Panc1 (cell line): Measurements from ENCODE around the gene LAYN. TPM values are rescaled to one million over a fixed set of nuclear protein-coding genes. Genes with fewer than 3 reads are reported as not detected.

Source experiments
- ATAC-seq: fragments of 200-7000 bp; cut with Tn5 transposase; 2 replicates; pipeline ENCODE4 v1.9.1; 2020; ENCODE audit warnings: mild to moderate bottlenecking, moderate library complexity
- BruUV-seq: library from RNA; stranded (reverse); fragments of 400-500 nt; replicated peaks from 2 replicates; lab custom pipeline; 2021; lab: Mats Ljungman, UMichigan
- CTCF ChIA-PET: fragments of 300-600 bp; sonication (Branson Sonifier 250); formaldehyde crosslinking; loops from one replicate; lab custom pipeline; 2022; ENCODE audit warnings: antibody characterized with exemption; lab: Charles Lee
- POLR2A ChIA-PET: fragments of 300-600 bp; sonication (Branson Sonifier 250); formaldehyde crosslinking; loops from one replicate; lab custom pipeline; 2022; ENCODE audit warnings: antibody characterized with exemption; lab: Charles Lee
- DNase-seq: peaks from one replicate; pipeline ENCODE4 v3.0.0-alpha.2; 2010; ENCODE audit warnings: low read depth, low spot score
- H3K27ac ChIP-seq: 2 replicates; pipeline ENCODE4 v1.5.1; 2011; ENCODE audit warnings: mild to moderate bottlenecking, low read length, inconsistent platforms
- H3K27me3 ChIP-seq: fragments of 200-500 bp; sonication (Bioruptor generic); 2 replicates; pipeline ENCODE4 v1.6.0; 2014; ENCODE audit warnings: low read length, inconsistent platforms; ENCODE audit not compliant: control insufficient read depth, insufficient read depth
- H3K36me3 ChIP-seq: fragments of 200-500 bp; sonication (Bioruptor generic); 2 replicates; pipeline ENCODE4 v1.5.1; 2014; ENCODE audit warnings: inconsistent platforms, mild to moderate bottlenecking, low read length, moderate library complexity; ENCODE audit not compliant: control insufficient read depth, insufficient read depth
- H3K4me1 ChIP-seq: 2 replicates; pipeline ENCODE4 v1.5.1; 2011; ENCODE audit warnings: inconsistent platforms, mild to moderate bottlenecking, low read length, moderate library complexity; ENCODE audit not compliant: control insufficient read depth, insufficient read depth
- H3K4me3 ChIP-seq, 2 experiments: 2 replicates each; pipeline ENCODE4 v1.5.1; 2011 to 2012; ENCODE audit warnings: low read depth in 2 of 2, low read length in 2 of 2, mild to moderate bottlenecking in 2 of 2, inconsistent platforms in 1 of 2, moderate library complexity in 1 of 2
- H3K9me3 ChIP-seq: fragments of 200-500 bp; sonication (Bioruptor generic); 2 replicates; pipeline ENCODE4 v1.5.1; 2014; ENCODE audit warnings: low read depth, mild to moderate bottlenecking, inconsistent platforms, low read length, moderate library complexity; ENCODE audit not compliant: control insufficient read depth, insufficient read depth
- POLR2AphosphoS5 ChIP-seq: IDR thresholded peaks from 2 replicates; pipeline ENCODE4 v1.6.1; 2012; ENCODE audit warnings: mild to moderate bottlenecking, low read depth, low read length, moderate library complexity
- SIN3A ChIP-seq: IDR thresholded peaks from 2 replicates; pipeline ENCODE4 v1.6.1; 2012; ENCODE audit warnings: low read depth, mild to moderate bottlenecking, low read length, moderate library complexity, borderline replicate concordance; ENCODE audit not compliant: insufficient read depth
- TCF7L2 ChIP-seq: IDR thresholded peaks from 2 replicates; pipeline ENCODE4 v1.6.1; 2011; ENCODE audit warnings: mild to moderate bottlenecking, low read depth, low read length, inconsistent platforms
- in situ Hi-C: cut with HindIII; loops from 2 replicates; pipeline ENCODE4 v1.10.0; 2016; ENCODE audit warnings: low sequenced_read_pairs, low pct_unique_long_range_greater_than_20kb
- intact Hi-C: fragments of 100-400 bp; cut with micrococcal nuclease; formaldehyde crosslinking; loops from one replicate; pipeline ENCODE4 v1.10.0; 2022; ENCODE audit not compliant: unreplicated experiment
- total RNA-seq: library from RNA; stranded (reverse); gene quantifications from one replicate; pipeline ENCODE4 v1.2.1, GENCODE V29; 2021; ENCODE audit not compliant: unreplicated experiment
- TF ChIP-seq, protein P1 (sequence below): fragments of 450-650 bp; IDR thresholded peaks from 2 replicates; pipeline ENCODE4 v1.5.1; 2017; ENCODE audit warnings: mild to moderate bottlenecking
- TF ChIP-seq, protein P2 (sequence below), 2 experiments: IDR thresholded peaks; 2 replicates each; pipeline ENCODE4 v1.6.1; 2011 to 2012; ENCODE audit warnings: low read depth in 2 of 2, control low read depth in 1 of 2, low read length in 1 of 2, mild to moderate bottlenecking in 1 of 2, moderate library complexity in 1 of 2; ENCODE audit not compliant: insufficient read depth in 1 of 2

Gene LAYN
- total RNA-seq, 1 experiment from 2014 or later = 3.6 TPM

DNA sequence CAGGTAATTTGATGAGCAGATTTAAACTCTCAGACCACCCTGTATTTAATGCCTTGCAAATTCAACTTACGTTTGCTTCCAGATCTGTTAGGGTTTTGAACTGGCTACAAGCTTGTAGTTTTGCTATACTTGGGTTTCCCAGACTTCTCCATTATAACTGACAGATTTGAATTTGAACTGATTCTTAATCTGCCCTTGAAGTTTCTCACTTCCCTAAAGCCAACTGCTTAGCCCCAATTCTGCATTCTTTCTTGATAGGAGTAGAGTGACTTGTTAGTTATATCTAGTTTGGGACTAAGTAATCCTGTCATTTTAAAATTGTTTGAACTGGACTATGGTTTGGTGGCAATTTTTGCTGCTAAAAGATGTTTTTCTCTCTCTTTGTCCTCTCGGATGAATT, 9.7 kb downstream of the LAYN start:
- no peaks in the 10 kb centered on the region for H3K9me3 ChIP-seq
- no peak for ATAC-seq
- intact Hi-C loops (no loop called here), in situ Hi-C loops (no loop called here)
- H3K4me3 ChIP-seq = no peak overlapping the region
- no peak overlapping the region for H3K27ac ChIP-seq
- no peaks in the 10 kb centered on the region for H3K36me3 ChIP-seq
- CTCF ChIA-PET = no interaction called here
- BruUV-seq = no TSS peak
- no peak for TF ChIP-seq SIN3A
- H3K27me3 ChIP-seq = no peaks in the 10 kb centered on the region
- H3K4me1 ChIP-seq = no peaks in the 10 kb centered on the region
- no peak for DNase-seq
- POLR2A ChIA-PET = no interaction called here

DNA sequence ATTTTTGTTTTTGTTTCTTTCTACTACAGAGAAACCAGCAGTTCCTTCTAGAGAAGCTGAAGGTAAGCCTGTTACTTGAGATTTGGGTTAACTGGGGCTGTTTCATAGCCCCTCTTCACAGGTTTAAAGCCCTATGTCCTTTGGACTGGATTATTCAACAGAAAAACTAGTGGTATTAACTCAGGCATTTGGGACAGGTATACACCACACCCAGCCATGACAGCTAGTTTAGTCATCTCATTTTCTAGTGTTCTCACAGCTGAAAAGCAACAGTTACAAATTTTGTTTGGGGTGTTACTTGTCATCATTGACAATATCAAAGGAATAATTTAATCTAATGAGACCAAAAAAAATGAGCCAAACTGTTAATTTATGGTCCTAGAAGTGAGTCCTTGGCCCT, 14.0 kb downstream of the LAYN start:
- BruUV-seq = no TSS peak
- ChIA-PET CTCF (interaction anchor here (0.6 kb wide), 1 partner anchor 272 kb away, joined by 3 read pairs; no protein-coding TSS in a partner anchor), POLR2A (no interaction called here)
- no peaks in the 10 kb centered on the region for H3K27me3 ChIP-seq
- no peaks in the 10 kb centered on the region for H3K36me3 ChIP-seq
- H3K4me3 ChIP-seq = no peak overlapping the region
- ATAC-seq = no peak
- DNase-seq = no peak
- H3K9me3 ChIP-seq = peaks cover 6% of the 10 kb centered on the region; the same call in 1 of the 2 replicates
- no peak overlapping the region for H3K27ac ChIP-seq
- intact Hi-C loops (no loop called here), in situ Hi-C loops (no loop called here)
- H3K4me1 ChIP-seq = no peaks in the 10 kb centered on the region
- TF ChIP-seq, protein P1, sequence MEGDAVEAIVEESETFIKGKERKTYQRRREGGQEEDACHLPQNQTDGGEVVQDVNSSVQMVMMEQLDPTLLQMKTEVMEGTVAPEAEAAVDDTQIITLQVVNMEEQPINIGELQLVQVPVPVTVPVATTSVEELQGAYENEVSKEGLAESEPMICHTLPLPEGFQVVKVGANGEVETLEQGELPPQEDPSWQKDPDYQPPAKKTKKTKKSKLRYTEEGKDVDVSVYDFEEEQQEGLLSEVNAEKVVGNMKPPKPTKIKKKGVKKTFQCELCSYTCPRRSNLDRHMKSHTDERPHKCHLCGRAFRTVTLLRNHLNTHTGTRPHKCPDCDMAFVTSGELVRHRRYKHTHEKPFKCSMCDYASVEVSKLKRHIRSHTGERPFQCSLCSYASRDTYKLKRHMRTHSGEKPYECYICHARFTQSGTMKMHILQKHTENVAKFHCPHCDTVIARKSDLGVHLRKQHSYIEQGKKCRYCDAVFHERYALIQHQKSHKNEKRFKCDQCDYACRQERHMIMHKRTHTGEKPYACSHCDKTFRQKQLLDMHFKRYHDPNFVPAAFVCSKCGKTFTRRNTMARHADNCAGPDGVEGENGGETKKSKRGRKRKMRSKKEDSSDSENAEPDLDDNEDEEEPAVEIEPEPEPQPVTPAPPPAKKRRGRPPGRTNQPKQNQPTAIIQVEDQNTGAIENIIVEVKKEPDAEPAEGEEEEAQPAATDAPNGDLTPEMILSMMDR = no peak
- TF ChIP-seq, protein P2, sequence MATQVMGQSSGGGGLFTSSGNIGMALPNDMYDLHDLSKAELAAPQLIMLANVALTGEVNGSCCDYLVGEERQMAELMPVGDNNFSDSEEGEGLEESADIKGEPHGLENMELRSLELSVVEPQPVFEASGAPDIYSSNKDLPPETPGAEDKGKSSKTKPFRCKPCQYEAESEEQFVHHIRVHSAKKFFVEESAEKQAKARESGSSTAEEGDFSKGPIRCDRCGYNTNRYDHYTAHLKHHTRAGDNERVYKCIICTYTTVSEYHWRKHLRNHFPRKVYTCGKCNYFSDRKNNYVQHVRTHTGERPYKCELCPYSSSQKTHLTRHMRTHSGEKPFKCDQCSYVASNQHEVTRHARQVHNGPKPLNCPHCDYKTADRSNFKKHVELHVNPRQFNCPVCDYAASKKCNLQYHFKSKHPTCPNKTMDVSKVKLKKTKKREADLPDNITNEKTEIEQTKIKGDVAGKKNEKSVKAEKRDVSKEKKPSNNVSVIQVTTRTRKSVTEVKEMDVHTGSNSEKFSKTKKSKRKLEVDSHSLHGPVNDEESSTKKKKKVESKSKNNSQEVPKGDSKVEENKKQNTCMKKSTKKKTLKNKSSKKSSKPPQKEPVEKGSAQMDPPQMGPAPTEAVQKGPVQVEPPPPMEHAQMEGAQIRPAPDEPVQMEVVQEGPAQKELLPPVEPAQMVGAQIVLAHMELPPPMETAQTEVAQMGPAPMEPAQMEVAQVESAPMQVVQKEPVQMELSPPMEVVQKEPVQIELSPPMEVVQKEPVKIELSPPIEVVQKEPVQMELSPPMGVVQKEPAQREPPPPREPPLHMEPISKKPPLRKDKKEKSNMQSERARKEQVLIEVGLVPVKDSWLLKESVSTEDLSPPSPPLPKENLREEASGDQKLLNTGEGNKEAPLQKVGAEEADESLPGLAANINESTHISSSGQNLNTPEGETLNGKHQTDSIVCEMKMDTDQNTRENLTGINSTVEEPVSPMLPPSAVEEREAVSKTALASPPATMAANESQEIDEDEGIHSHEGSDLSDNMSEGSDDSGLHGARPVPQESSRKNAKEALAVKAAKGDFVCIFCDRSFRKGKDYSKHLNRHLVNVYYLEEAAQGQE (IDR thresholded peaks at IDR 0.05; ENCODE audit: insufficient read depth in 1 of 2, low read depth in 2 of 2, low read length in 1 of 2) = no peak
- TF ChIP-seq TCF7L2 (no peak), SIN3A (no peak), POLR2AphosphoS5 (no peak)

DNA sequence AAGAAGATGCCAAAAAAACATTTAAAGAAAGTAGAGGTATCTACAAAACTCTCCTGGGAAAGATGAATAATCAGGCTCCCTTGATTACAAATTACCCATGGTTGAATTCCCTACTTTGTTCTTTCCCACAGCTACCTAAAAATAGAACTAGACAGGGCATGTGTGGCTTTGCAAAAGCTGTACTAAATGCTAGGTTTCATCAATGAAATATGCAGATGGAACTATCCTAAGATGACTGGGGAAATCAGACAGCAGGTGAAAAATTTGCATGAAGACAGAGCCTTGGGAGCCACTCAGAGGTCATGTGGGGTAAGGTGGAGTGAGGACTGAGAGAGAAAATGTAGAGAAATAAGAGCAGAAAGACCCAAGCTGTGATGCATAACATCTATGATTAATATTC, 14.7 kb downstream of the LAYN start:
- Histone ChIP-seq H3K36me3 (no peaks in the 10 kb centered on the region), H3K27me3 (no peaks in the 10 kb centered on the region), H3K4me1 (no peaks in the 10 kb centered on the region), H3K4me3 (no peak overlapping the region), H3K27ac (no peak overlapping the region), H3K9me3 (peaks cover 6% of the 10 kb centered on the region; the same call in 1 of the 2 replicates)
- TF ChIP-seq POLR2AphosphoS5 (no peak), TCF7L2 (no peak), SIN3A (no peak)
- TF ChIP-seq, protein P1 = no peak
- TF ChIP-seq, protein P2 (IDR thresholded peaks at IDR 0.05; ENCODE audit: insufficient read depth in 1 of 2, low read depth in 2 of 2, low read length in 1 of 2) = no peak
- ATAC-seq = no peak
- POLR2A ChIA-PET = no interaction called here
- intact Hi-C loops (no loop called here), in situ Hi-C loops (no loop called here)
- BruUV-seq = no TSS peak
- no peak for DNase-seq
- CTCF ChIA-PET = no interaction called here
